AG20443 (cell line): ENCODE results near the gene MSI2.

ENCODE experiments used
- DNase-seq: peaks from one replicate; pipeline ENCODE4 v3.0.0; 2012; ENCODE audit warnings: low spot score, mixed read lengths

Gene MSI2

GRCh38 chr17:57557416-57557815, 301.1 kb downstream of the MSI2 start:
- DNase-seq = no peak

GRCh38 chr17:57557834-57558681, 301.7 kb downstream of the MSI2 start:
- DNase-seq = peak; percentile 59

DNA sequence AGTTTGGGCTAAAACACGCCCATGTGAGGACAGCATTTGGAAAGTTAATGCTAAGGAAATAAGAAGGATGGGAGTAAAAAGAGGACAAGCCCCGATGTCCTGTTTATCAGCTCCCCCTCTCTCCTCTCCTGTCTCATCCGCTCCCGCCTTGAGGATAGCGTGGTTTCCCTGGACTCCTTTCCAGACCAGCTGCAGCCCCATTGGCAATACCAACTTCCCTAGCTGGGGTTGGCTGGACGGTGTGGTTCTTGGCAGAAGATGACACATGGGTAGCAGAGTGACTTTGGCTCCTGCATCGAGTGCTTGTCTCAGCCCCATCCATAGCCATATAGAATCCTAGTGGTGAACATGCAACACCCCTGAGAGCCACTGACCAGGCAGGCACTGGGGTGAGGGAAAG, 302.9 kb downstream of the MSI2 start:
- no peak for DNase-seq

GRCh38 chr17:57559634-57560318, 303.5 kb downstream of the MSI2 start:
- DNase-seq = no peak

DNA sequence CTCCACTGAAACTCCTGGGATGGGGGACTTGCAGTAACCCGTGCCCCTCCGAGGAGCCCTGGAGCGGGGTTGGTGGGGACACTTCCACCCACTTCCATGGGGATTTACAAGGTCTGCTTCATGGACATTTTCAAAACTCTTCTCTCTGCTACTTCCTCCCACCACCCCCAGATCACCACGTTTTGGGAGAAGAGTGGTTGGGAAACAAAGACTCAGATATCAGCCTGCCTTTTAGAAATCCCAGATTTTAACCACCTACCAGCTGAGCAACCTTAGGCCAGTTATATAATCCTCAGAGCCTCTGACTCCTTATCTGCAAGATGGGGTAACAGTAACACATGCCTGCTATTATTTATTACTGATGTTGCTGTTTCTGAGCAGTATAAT, 304.0 kb downstream of the MSI2 start:
- no peak for DNase-seq

- DNase-seq = no peak
Measured at GRCh38 chr17:57561072-57561861, 304.9 kb downstream of the MSI2 start.

DNA sequence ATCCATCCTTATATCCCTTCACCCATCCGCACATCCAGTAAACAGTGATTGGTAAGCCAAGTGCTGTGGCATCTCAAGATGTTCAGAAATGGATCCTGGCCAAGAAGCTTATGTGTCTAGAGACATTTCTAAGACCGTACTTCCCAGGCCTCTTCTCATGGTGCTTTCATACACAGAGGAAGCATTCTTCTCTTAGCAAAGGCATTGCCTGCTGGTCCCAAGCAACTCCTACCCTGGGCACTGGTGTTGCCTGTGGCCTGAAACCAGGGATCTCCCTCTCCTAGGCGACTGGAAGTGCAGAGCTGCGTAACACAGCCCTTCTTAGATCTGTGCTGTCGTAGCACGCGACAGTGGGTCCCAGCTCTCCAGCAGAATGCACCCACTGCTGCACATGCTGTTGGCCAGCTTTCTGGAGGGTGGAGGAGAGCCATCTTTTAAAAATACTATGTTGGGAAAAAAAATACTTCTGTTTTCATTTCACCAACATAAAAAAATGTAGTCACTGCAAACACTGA, 305.9 kb downstream of the MSI2 start:
- DNase-seq = no peak

- DNase-seq = no peak
Measured at GRCh38 chr17:57563958-57564357, 307.6 kb downstream of the MSI2 start.

DNA sequence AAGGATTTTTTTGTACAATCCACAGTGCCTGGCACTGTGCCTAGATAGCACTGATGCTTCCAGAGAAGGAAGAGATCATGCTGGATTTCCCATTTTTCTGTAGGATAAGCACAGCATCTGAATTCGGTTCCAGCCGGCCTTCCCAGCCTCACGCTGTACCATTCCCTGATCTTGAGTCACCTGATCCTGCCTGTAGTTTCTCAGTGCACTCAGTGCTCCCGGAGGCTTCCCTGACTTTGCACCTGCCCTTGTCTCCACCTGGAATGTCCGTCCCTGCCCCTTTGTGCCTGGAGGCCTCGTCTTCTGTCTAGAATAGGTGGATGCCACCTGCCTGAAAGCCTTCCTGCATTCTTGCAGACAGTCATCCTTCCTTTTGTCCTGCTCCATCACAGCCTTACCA, 308.9 kb downstream of the MSI2 start:
- DNase-seq = no peak

- no peak for DNase-seq
Measured at GRCh38 chr17:57566721-57567120, 310.4 kb downstream of the MSI2 start.

GRCh38 chr17:57567251-57567650, 310.9 kb downstream of the MSI2 start:
- no peak for DNase-seq

DNA sequence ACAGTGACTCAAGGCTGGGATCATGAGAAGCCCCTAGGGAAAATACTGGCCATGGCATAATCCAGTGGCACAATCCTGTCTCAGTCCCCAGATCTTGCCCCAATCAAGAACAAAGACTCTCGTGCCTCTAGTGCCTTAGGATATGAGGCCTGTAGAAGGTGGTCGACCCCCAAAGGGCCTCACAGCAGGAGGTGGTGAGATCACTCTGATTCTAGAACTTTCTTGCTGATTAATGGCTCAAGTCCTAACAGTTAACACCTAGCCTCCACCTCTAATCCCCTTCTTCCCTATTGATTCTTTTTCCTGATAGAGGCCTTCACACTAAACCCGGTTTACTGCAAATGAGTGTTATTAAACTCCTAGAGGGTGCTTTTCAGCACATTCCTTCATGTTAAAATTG, 312.0 kb downstream of the MSI2 start:
- no peak for DNase-seq

GRCh38 chr17:57569021-57569420, 312.7 kb downstream of the MSI2 start:
- no peak for DNase-seq

DNA sequence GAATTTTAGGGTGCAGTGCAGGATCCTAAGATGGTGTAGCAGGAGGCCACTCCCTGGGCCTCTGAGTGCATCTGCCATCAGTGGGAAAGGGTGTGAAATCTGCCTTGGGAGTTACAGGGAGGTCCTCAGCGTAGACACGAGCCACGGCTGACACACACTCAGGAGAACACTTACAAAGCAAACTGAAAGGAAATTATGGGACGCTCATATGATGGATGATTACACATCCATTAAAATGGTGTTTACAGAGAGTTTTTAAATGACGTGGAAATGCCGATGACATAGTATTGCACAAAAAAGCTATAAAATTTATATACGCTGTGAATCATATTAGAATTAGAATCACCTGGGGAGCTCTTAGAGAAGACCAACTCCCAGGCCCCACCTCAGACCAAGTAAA, 313.5 kb downstream of the MSI2 start:
- DNase-seq = no peak

GRCh38 chr17:57570724-57571344, 314.5 kb downstream of the MSI2 start:
- peak; percentile 21 for DNase-seq

- DNase-seq = no peak
Measured at GRCh38 chr17:57572062-57572461, 315.7 kb downstream of the MSI2 start.

DNA sequence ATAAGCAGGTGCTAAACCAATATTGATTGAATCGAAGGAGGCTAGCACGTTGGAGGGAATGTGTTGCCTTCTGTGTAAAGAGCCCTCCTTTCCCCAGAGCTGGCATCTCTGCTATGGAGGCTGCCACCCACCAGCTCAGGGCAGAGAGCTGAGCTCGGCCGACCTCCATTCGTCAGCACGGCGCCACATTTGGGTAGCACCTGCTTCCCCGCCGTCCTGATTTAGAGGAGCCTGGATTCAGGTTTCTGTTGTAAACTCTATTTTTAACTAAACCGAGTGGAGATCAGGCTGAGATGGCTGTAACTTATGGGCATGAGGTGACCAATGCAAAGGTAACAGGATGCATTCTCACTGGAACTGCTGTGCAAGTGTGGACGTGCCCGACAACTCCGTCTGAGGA, 316.3 kb downstream of the MSI2 start:
- DNase-seq = no peak

- peak; percentile 65 for DNase-seq
Measured at GRCh38 chr17:57574040-57574513, 317.8 kb downstream of the MSI2 start.

GRCh38 chr17:57576744-57577143, 320.4 kb downstream of the MSI2 start:
- no peak for DNase-seq

GRCh38 chr17:57577751-57578607, 321.7 kb downstream of the MSI2 start:
- DNase-seq = peak; percentile 88
